Right lobe of liver (tissue), 4 donors: Measurements from ENCODE around the gene UBR7.

Experiments
- CTCF ChIP-seq, 4 donors: fragments of 200-600 bp in 3 of 4; fragments of 450-650 bp in 1 of 4; IDR thresholded peaks; one replicate each; pipeline versions ENCODE4 v1.5.1 to v1.8.0; 2016 to 2022; ENCODE audit warnings: antibody characterized with exemption in 4 of 4, mild to moderate bottlenecking in 2 of 4
- POLR2A ChIP-seq: fragments of 450-650 bp; IDR thresholded peaks from one replicate; pipeline ENCODE4 v1.6.1; 2017; ENCODE audit warnings: antibody characterized with exemption, mild to moderate bottlenecking
- donor health status: DM: no; HTN: no; CAD: no.
- donor health status: DM: no; HTN: no; CAD: no.
- donor health status: DM: no; HTN: yes; CAD: no.

GRCh38 chr14:93234798-93235197 lies 27.7 kb downstream of the UBR7 start:
- no peak for TF ChIP-seq POLR2A
- no peak for TF ChIP-seq CTCF (IDR thresholded peaks at IDR 0.05)
